ENCODE results near the gene GPR17.

GPR17 gene, protein sequence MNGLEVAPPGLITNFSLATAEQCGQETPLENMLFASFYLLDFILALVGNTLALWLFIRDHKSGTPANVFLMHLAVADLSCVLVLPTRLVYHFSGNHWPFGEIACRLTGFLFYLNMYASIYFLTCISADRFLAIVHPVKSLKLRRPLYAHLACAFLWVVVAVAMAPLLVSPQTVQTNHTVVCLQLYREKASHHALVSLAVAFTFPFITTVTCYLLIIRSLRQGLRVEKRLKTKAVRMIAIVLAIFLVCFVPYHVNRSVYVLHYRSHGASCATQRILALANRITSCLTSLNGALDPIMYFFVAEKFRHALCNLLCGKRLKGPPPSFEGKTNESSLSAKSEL

DNA sequence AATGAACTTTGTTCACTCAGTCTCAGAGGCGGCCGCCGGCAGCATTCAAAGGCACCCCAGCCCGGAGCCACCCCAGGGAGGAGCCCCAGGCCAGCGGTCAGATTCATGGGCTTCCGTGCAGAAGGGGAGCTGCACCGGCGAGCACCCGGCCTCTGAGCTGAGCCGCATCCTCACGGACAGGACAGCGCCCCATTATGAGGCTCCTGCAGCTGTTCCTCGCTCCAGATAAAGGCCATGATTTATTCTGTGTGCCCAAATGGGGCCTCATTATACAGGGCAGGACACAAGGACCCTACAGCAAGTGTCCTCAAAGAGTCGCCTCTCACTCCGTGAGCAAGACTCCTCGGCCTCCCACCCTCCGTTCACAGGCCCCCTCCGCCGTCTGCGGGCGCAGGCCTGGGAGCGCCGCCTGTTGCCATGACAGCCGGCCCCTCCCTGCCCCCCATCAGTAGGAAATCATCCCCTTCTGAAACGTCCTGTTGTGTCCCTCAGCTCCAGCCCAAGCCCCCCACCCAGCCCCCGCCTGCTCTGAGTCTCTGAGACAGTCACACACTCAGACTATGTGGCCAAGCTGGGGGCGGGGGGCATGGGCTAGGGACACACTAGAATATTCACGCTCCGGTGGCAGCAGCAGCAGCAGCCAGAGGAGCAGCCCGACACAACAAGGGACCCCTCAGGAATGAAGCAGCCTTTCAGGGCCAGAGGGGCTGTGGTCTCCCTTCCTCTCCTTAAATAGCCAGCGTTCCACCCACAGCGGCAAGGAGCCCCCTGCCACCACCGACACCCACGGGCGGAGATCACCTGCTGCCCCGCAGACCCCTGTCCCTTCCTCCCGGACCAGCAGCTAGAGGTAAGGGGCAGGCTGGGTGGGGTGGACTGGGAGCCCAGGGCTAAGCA, at the start of gene GPR17:
TSS of gene GPR17 (plus strand) at position 759 of the 897 bp plus-strand sequence. CDS start 4,583 bp downstream, outside the sequence.
- in situ Hi-C loops (cut with MboI; ENCODE audit: low sequenced_read_pairs, unreplicated experiment): no loop called here
- DNase-seq (ENCODE audit: low spot score): no peak
- TF ChIP-seq, protein P1, sequence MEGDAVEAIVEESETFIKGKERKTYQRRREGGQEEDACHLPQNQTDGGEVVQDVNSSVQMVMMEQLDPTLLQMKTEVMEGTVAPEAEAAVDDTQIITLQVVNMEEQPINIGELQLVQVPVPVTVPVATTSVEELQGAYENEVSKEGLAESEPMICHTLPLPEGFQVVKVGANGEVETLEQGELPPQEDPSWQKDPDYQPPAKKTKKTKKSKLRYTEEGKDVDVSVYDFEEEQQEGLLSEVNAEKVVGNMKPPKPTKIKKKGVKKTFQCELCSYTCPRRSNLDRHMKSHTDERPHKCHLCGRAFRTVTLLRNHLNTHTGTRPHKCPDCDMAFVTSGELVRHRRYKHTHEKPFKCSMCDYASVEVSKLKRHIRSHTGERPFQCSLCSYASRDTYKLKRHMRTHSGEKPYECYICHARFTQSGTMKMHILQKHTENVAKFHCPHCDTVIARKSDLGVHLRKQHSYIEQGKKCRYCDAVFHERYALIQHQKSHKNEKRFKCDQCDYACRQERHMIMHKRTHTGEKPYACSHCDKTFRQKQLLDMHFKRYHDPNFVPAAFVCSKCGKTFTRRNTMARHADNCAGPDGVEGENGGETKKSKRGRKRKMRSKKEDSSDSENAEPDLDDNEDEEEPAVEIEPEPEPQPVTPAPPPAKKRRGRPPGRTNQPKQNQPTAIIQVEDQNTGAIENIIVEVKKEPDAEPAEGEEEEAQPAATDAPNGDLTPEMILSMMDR (IDR thresholded peaks at IDR 0.05; ENCODE audit: borderline replicate concordance, control extremely low read depth, extremely low read depth, insufficient read depth, missing control alignments): no peak

DNA sequence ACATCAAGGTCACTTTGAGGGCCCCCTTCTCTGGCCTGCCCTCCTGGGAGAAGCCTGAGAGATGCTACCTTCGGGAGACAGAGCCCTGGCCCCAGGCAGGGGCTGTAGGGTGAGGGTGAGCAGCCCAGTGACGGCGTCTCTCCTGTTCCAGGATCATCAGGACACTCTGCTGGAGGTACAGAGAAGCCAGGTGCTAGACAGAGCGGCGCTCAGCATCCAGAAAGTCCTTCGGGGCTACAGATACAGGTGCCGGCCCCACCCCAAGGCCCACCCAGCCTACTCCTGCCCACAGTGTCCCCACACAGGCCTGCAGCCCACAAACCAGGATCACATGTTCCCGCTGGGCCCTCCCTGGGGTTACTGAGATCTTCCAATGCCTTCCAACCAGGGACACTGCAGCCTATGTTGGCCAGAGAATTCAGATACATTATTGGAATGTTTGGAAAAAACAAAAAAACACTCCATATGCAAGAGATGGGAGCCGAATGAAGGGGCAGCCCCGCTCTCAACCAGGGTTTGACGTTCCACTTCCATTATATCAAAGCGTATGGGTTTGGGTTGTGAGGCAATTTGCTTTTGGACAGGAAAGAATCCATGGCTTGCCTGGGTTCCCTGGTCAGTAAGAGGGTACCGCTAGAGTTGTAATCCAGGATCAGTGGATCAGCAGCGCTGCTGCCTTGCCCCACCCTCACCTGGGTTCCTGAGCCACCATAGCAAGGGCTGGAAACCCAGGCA, 49.5 kb upstream of the GPR17 start:
- DNase-seq (ENCODE audit: low spot score): no peak
- TF ChIP-seq, protein P1 (IDR thresholded peaks at IDR 0.05; ENCODE audit: borderline replicate concordance, control extremely low read depth, extremely low read depth, insufficient read depth, missing control alignments): no peak
- in situ Hi-C loops (cut with MboI; ENCODE audit: low sequenced_read_pairs, unreplicated experiment): no loop called here

DNA sequence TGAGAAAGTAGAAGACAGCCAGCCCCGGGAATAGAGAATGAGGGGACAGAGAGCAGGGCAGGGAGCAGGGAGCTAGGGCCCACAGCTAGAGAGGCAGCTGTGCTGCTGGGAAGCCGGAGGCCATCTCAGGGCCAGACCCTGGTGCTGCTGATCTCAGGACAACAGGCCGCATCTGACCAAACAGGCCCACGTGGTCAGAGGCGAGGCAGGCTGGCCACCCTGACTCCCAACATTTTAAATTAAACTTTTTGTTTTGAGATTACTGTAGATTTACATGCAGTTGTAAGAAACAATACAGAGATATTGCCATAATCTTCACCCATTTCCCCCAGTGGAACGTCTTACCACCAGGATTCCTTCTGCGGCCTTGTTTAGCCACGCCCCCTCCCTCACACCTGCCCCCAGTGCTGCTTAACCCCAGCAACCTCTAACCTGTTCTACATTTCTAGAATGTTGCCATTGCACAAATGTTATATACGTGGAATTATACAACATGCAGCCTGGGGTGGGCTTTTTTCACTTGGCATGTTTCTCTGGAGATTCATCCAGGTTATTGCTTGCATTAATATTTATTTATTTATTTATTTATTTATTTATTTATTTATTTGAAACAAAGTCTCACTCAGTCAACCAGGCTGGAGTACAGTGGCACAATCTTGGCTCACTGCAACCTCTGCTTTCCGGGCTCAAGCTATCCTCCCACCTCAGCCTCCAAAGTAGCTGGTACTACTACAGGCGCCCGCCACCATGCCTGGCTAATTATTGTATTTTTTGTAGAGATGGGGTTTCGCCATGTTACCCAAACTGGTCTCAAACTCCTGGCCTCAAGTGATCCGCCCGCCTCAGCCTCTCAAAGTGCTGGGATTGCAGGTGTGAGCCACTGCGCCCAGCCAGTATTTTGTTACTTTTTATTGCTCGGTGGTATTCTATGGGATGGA, 48.6 kb upstream of the GPR17 start:
- no peak for DNase-seq (ENCODE audit: low spot score)
- TF ChIP-seq, protein P1 (IDR thresholded peaks at IDR 0.05; ENCODE audit: borderline replicate concordance, control extremely low read depth, extremely low read depth, insufficient read depth, missing control alignments): no peak
- in situ Hi-C loops (cut with MboI; ENCODE audit: low sequenced_read_pairs, unreplicated experiment): no loop called here

DNA sequence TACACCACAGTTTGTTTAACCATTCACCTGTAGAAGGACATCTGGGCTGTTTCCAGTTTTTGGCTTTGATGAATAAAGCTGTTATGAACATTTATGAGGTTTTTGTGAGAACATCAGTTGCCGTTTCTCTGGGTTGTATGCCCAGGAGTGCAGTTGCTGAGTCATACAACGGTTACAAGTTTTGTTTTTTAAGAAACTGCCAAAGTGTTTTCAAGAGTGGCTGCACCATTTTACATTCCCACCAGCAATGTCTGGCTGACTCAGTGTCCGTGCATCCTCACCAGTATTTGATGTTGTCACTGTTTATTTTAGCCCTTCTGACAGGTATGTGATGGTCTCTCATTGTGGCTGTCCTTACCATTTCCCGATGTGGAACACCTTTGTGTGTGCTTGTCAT, 48.0 kb upstream of the GPR17 start:
- TF ChIP-seq, protein P1 (IDR thresholded peaks at IDR 0.05; ENCODE audit: borderline replicate concordance, control extremely low read depth, extremely low read depth, insufficient read depth, missing control alignments): no peak
- no peak for DNase-seq (ENCODE audit: low spot score)

DNA sequence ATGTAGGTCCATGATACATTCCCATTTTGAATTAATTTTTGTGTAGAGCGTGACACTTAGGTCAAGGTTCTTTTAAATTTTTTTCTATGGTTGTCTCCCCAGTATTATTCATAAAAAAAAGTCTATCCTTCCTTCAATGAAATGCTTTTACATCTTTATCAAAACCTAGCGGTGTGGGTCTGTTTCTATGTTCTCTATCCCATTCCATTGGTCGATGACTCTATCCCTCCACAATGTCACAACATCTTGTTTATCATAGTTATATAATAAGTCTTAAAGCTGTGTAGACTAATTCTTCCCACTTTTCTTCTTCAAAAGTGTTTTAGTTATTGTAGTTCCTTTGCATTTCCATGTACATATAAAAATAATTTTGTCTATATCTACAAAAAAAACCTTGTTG, 47.2 kb upstream of the GPR17 start:
- no peak for DNase-seq (ENCODE audit: low spot score)
- in situ Hi-C loops (cut with MboI; ENCODE audit: low sequenced_read_pairs, unreplicated experiment): no loop called here

More for the DNA sequence above, 48.0 kb upstream of the GPR17 start:
- in situ Hi-C loops (cut with MboI; ENCODE audit: low sequenced_read_pairs, unreplicated experiment): no loop called here

More for the DNA sequence above, 47.2 kb upstream of the GPR17 start:
- TF ChIP-seq, protein P1 (IDR thresholded peaks at IDR 0.05; ENCODE audit: borderline replicate concordance, control extremely low read depth, extremely low read depth, insufficient read depth, missing control alignments): no peak
